IMR-90 (cell line): ENCODE data around the gene LRRC73.

Source experiments
- BHLHE40 ChIP-seq: fragments of 150-350 bp; IDR thresholded peaks from 2 replicates; pipeline ENCODE4 v1.6.1; 2016; ENCODE audit warnings: mild to moderate bottlenecking, low read depth, low read length
- CEBPB ChIP-seq: IDR thresholded peaks from 2 replicates; pipeline ENCODE4 v1.6.1; 2012; ENCODE audit warnings: low read depth, low read length, improper control_type of control experiment
- FOS ChIP-seq: fragments of 150-350 bp; IDR thresholded peaks from 2 replicates; pipeline ENCODE4 v1.6.1; 2016; ENCODE audit warnings: low read depth, low read length
- MAFK ChIP-seq: IDR thresholded peaks from 2 replicates; pipeline ENCODE4 v1.6.1; 2012; ENCODE audit warnings: low read depth, low read length, improper control_type of control experiment
- MAZ ChIP-seq: IDR thresholded peaks from 2 replicates; pipeline ENCODE4 v1.6.1; 2012; ENCODE audit warnings: low read depth, mild to moderate bottlenecking, low read length, improper control_type of control experiment, moderate library complexity, borderline replicate concordance
- NFE2L2 ChIP-seq: fragments of 150-350 bp; IDR thresholded peaks from 2 replicates; pipeline ENCODE4 v1.6.1; 2016; ENCODE audit warnings: low read depth, mild to moderate bottlenecking, low read length
- POLR2A ChIP-seq: IDR thresholded peaks from 2 replicates; pipeline ENCODE4 v1.6.1; 2012; ENCODE audit warnings: mild to moderate bottlenecking, low read depth, low read length
- RAD21 ChIP-seq: IDR thresholded peaks from 2 replicates; pipeline ENCODE4 v1.6.1; 2012; ENCODE audit warnings: low read length, improper control_type of control experiment
- RCOR1 ChIP-seq: IDR thresholded peaks from 2 replicates; pipeline ENCODE4 v1.6.1; 2012; ENCODE audit warnings: mild to moderate bottlenecking, low read length, improper control_type of control experiment; ENCODE audit not compliant: insufficient replicate concordance
- RFX5 ChIP-seq: IDR thresholded peaks from 2 replicates; pipeline ENCODE4 v1.8.0; 2012; ENCODE audit warnings: low read depth, mild to moderate bottlenecking, low read length, moderate library complexity
- SMC3 ChIP-seq: fragments of 150-350 bp; IDR thresholded peaks from 2 replicates; pipeline ENCODE4 v1.6.1; 2016; ENCODE audit warnings: low read depth, mild to moderate bottlenecking, antibody characterized with exemption, low read length, moderate library complexity
- TF ChIP-seq, protein P1 (sequence below): conservative IDR thresholded peaks from 2 replicates; pipeline ENCODE4 v1.5.1; 2012; ENCODE audit warnings: mild to moderate bottlenecking, low read depth, low read length, improper control_type of control experiment
- TF ChIP-seq, protein P2 (sequence below): fragments of 150-350 bp; IDR thresholded peaks from 2 replicates; pipeline ENCODE4 v1.6.1; 2017; ENCODE audit warnings: mild to moderate bottlenecking, antibody characterized with exemption, low read length, low read depth

DNA sequence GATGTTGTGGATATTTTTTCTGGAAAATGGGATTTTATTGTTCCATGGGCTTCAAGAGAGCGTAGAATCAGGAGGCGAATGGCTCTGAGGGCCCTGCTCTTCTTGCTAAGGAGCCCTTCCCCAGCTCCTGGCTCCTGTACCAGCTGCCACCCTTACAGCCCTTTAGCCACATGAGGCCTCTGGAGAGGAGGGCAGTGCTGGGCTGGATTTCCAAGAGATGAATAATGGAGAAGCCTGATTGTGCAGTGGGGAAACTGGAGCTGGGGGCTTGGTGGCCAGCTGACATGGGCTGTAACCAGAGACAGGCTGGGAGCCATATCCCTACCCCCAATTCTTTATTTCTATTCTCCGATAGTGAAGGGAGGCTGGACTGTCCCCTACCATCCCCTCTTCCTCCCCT is 9.2 kb downstream of the LRRC73 start:
- TF ChIP-seq, protein P1, sequence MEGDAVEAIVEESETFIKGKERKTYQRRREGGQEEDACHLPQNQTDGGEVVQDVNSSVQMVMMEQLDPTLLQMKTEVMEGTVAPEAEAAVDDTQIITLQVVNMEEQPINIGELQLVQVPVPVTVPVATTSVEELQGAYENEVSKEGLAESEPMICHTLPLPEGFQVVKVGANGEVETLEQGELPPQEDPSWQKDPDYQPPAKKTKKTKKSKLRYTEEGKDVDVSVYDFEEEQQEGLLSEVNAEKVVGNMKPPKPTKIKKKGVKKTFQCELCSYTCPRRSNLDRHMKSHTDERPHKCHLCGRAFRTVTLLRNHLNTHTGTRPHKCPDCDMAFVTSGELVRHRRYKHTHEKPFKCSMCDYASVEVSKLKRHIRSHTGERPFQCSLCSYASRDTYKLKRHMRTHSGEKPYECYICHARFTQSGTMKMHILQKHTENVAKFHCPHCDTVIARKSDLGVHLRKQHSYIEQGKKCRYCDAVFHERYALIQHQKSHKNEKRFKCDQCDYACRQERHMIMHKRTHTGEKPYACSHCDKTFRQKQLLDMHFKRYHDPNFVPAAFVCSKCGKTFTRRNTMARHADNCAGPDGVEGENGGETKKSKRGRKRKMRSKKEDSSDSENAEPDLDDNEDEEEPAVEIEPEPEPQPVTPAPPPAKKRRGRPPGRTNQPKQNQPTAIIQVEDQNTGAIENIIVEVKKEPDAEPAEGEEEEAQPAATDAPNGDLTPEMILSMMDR, result no peak
- TF ChIP-seq BHLHE40 (no peak), RCOR1 (no peak), POLR2A (no peak), RFX5 (no peak), FOS (no peak), RAD21 (no peak), CEBPB (no peak), NFE2L2 (no peak), MAZ (no peak), SMC3 (no peak), MAFK (no peak)
- TF ChIP-seq, protein P2, sequence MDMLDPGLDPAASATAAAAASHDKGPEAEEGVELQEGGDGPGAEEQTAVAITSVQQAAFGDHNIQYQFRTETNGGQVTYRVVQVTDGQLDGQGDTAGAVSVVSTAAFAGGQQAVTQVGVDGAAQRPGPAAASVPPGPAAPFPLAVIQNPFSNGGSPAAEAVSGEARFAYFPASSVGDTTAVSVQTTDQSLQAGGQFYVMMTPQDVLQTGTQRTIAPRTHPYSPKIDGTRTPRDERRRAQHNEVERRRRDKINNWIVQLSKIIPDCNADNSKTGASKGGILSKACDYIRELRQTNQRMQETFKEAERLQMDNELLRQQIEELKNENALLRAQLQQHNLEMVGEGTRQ, result no peak
